Measurements from ENCODE around the gene ARL13A.

GRCh38 chrX:100984818-100985217, 15.3 kb downstream of the ARL13A start:
- TF ChIP-seq MAFK (IDR thresholded peaks at IDR 0.05; ENCODE audit: partially characterized antibody) = no peak
- TF ChIP-seq POLR2A (IDR thresholded peaks at IDR 0.05; ENCODE audit: low read length) = no peak
- no peak for TF ChIP-seq CTCF (IDR thresholded peaks at IDR 0.05)
- no peak for TF ChIP-seq SMC3 (IDR thresholded peaks at IDR 0.05)
- TF ChIP-seq KDM5A (IDR thresholded peaks at IDR 0.05) = no peak
- no peak for TF ChIP-seq RFX5 (IDR thresholded peaks at IDR 0.05)
- no peak for TF ChIP-seq ZC3H11A (IDR thresholded peaks at IDR 0.05)
- no peak for TF ChIP-seq CEBPB (IDR thresholded peaks at IDR 0.05)
- TF ChIP-seq EP300 (IDR thresholded peaks at IDR 0.05) = no peak
- TF ChIP-seq JUN (IDR thresholded peaks at IDR 0.05) = no peak
- TF ChIP-seq, protein P1, sequence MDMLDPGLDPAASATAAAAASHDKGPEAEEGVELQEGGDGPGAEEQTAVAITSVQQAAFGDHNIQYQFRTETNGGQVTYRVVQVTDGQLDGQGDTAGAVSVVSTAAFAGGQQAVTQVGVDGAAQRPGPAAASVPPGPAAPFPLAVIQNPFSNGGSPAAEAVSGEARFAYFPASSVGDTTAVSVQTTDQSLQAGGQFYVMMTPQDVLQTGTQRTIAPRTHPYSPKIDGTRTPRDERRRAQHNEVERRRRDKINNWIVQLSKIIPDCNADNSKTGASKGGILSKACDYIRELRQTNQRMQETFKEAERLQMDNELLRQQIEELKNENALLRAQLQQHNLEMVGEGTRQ (IDR thresholded peaks at IDR 0.05) = no peak
- no peak for TF ChIP-seq FOSL2 (IDR thresholded peaks at IDR 0.05)
- no peak for TF ChIP-seq FOSL2 (CRISPR knock-in tag; IDR thresholded peaks at IDR 0.05)
- no peak for TF ChIP-seq NFE2L2 (conservative IDR thresholded peaks at IDR 0.05; ENCODE audit: low read length)
- TF ChIP-seq RARB (CRISPR knock-in tag; IDR thresholded peaks at IDR 0.05) = no peak

Data from A549 (cell line).